Hepatocyte (in vitro differentiated cells): Measurements from ENCODE around the gene KLHDC8A.

ENCODE experiments used
- EZH2 ChIP-seq: fragments of 200-600 bp; sonication (generic); IDR thresholded peaks from 2 replicates; pipeline ENCODE4 v1.6.1; 2016; ENCODE audit warnings: antibody characterized with exemption, mild to moderate bottlenecking, borderline replicate concordance
- EZH2phosphoT487 ChIP-seq: fragments of 200-600 bp; sonication (generic); IDR thresholded peaks from one replicate; pipeline ENCODE4 v1.6.1; 2018; ENCODE audit warnings: antibody characterized with exemption, mild to moderate bottlenecking, low read depth, moderate library complexity; ENCODE audit not compliant: unreplicated experiment, severe bottlenecking
- TF ChIP-seq, protein P1 (sequence below): fragments of 200-600 bp; sonication (generic); IDR thresholded peaks from 2 replicates; pipeline ENCODE4 v1.5.1; 2016; ENCODE audit warnings: antibody characterized with exemption, mild to moderate bottlenecking; ENCODE audit not compliant: poor library complexity

DNA sequence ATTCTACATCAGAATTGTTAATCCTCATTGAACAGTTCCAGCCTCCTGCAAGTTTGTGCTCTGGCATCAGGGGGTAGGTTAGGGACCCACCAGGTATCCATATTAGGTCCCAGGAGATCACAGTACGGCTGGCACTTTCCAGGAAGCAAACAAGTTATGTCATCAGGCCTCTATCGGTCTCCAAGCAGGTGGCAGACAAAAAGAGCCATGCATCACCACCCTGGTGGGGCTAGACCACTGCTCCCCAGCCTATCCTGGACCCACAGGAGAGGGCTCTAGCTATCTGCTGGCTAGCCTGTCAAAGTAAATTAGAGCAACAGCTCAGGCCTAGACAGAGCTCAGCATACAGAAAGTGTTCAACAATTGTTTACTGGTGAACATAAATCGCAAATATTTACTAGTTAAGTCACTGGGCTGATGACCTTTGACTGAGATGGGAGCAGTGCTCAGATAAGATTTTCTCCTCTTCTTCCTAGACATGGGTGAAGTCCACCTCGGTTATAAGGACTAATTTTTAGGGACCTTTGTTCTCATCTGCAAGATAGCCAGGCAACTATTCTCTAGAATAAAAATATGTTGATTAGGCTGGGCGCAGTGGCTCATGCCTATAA is 41.6 kb downstream of the KLHDC8A start:
- TF ChIP-seq, protein P1, sequence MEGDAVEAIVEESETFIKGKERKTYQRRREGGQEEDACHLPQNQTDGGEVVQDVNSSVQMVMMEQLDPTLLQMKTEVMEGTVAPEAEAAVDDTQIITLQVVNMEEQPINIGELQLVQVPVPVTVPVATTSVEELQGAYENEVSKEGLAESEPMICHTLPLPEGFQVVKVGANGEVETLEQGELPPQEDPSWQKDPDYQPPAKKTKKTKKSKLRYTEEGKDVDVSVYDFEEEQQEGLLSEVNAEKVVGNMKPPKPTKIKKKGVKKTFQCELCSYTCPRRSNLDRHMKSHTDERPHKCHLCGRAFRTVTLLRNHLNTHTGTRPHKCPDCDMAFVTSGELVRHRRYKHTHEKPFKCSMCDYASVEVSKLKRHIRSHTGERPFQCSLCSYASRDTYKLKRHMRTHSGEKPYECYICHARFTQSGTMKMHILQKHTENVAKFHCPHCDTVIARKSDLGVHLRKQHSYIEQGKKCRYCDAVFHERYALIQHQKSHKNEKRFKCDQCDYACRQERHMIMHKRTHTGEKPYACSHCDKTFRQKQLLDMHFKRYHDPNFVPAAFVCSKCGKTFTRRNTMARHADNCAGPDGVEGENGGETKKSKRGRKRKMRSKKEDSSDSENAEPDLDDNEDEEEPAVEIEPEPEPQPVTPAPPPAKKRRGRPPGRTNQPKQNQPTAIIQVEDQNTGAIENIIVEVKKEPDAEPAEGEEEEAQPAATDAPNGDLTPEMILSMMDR: no peak
- TF ChIP-seq EZH2 (no peak), EZH2phosphoT487 (no peak)
